ENCODE results near the gene GLDC. TPM values are rescaled to one million over a fixed set of nuclear protein-coding genes. Genes with fewer than 3 reads are reported as not detected.
"Not testable (repeated sequence)": the region's sequence is repeated elsewhere in the genome, so short reads cannot be mapped to it uniquely, and the experiment has no call there.

Gene GLDC
- 0.66 TPM for polyA plus RNA-seq (2013, experiment 1 of 2; ENCODE audit: insufficient read length)
- 0.16 TPM for polyA plus RNA-seq (2013, experiment 2 of 2; ENCODE audit: insufficient read length)

DNA sequence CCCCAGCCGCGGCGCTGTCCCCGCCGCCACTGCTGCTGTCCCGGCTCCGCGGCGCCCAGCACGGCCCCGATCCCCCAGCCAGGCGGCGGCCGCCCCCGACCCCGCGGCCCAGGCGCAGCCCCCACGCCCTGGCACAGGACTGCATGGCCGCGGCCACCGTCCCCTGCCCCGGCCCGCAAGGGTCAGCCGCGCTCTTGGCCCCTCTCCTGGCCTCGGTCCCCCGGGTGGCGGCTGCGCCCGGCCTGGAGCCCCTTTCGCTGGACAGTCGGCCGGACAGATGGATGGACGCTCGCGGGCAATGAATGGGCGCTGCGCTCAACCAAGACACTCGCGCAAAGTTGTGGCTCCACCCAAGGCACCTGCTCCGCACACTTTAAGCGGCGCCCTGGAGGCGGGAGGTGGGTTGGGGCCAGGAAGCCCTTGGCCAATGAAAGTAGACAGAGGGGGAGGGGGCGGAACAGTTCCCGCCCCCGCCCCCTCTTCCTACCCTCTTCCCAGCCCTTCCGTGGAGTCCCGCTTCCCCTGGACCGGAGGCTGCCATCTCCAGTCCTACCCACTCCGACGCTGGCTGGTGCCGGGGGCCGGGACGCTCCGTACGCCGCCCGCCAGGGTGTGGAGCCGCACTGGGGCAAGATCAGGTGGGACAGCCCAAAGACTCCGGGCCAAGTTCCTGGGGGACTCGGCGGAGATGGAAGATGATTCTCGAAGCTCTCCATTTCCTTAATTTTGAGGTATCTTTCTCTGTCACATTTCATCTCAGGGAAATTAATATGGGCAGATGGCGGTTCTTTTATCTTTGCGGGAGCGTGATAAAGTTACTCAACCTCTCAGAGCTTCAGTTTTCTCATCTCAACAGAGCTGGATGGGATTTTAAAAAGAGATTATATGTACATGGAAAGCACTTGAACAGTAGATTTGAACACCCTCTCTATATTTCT lies at the start of gene GLDC:
Gene GLDC, minus strand, starts transcription at position 375 of the 938 bp plus-strand sequence. Its CDS starts 230 bp downstream, at position 145.
- no peak for DNase-seq

DNA sequence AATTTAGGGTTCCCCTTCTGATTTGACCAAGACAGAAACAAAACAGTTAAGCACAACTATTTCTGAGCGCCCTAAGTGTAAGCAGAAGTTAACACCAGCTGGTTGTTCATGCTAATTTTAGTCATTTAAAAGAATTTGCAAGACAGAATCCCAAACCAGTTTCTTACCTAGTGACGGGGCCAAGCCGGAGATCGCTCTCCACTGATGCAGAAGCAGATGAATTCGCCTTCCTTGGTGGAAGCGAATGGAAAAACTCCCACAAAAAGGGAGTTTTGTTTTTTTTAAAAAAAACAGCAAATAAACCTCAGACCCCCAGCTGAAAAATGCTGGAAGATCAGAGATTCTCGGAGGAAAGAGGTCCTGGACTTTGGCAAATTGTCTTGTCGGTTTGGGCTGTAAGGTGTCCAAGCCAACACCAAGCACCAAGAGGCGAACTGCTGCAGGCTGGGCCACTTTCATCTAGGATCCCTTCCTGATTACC lies 47.4 kb upstream of the GLDC start:
- DNase-seq = no peak

DNA sequence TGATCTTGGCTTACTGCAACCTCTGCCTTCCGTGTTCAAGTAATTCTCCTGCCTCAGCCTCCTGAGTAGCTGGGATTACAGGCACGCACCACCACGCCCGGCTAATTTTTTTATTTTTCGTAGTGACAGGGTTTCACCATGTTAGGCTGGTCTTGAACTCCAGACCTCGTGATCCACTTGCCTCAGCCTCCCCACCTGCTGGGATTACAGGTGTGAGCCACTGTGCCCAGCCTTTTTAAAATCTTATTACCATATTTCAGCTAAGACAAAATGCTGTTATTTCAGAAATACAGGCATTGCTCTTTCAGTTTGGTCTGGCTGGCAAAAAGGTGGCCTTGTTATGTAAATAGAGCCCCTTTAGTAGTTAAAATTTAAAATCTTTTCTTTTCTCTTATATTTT lies 46.9 kb upstream of the GLDC start:
- no peak for DNase-seq

GRCh38 chr9:6690675-6691070 lies 45.1 kb upstream of the GLDC start:
- not testable (repeated sequence) for DNase-seq

- no peak for DNase-seq
These were observed 44.6 kb upstream of the GLDC start for GRCh38 chr9:6689893-6690674.

- DNase-seq = no peak
These were observed 41.7 kb upstream of the GLDC start for GRCh38 chr9:6687180-6687579.

DNA sequence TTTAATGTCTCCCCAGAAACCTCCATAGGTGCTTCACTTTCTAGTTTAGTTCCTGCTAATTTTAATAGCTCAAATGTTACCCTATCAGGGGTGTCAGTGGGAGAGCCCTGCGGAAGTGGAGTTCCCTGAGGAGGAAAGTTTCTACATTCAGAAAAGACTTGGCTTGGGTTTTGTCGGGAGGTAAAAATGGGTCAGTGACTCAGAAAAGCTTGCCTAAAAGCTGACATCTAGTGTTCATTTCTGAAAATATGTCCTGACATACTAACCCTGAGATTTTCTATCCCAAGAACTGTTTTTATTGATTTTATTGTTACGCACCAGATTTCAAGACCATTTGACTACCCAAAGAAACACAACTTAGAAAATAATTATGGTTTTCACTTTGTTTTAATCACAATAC lies 40.9 kb upstream of the GLDC start:
- peak; percentile 15 for DNase-seq

- DNase-seq = no peak
These were observed 36.5 kb upstream of the GLDC start for GRCh38 chr9:6681957-6682501.

GRCh38 chr9:6681147-6681956 lies 35.8 kb upstream of the GLDC start:
- peak; percentile 97 for DNase-seq

GRCh38 chr9:6680797-6681146 lies 35.2 kb upstream of the GLDC start:
- no peak for DNase-seq

- no peak for DNase-seq
These were observed 32.3 kb upstream of the GLDC start for GRCh38 chr9:6677803-6678202.

- no peak for DNase-seq
These were observed 30.9 kb upstream of the GLDC start for GRCh38 chr9:6676254-6676921.

DNA sequence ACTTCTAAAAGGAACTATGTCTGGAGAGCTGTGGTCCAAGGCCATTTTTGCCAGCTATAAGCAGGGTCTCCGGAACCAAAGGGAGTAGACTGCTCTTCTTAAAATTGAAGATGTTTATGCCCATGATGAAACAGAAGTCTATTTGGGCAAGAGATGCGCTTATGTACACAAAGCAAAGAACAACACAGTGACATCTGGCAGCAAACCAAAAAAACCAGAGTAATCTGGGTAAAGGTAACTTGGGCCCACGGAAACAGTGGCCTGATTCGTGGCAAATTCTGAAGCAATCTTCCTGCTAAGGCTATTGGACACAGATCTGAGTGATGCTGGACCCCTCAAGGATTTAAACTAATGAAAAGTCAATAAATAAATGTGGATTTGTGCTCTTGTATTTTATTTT lies 29.7 kb upstream of the GLDC start:
- DNase-seq = no peak

- no peak for DNase-seq
These were observed 27.9 kb upstream of the GLDC start for GRCh38 chr9:6673326-6674025.

- DNase-seq = no peak
These were observed 26.6 kb upstream of the GLDC start for GRCh38 chr9:6672118-6672517.

DNA sequence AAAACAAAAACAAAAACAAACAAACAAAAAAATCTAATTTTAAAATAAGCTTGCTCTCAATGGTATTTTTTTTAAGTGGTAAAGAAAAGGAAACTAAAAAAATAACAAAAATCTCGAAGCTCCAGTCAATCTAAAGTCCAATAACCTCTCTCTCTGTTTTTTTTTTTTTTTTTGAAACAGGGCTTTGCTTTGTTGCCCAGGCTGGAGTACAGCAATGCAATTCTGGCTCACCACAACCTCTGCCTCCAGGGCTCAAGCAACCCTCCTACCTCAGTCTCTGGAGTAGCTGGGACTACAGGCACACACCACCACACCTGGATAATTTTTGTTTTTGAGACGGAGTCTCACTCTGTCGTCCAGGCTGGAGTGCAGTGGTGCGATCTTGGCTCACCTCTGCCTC lies 25.9 kb upstream of the GLDC start:
- no peak for DNase-seq

- no peak for DNase-seq
These were observed 24.4 kb upstream of the GLDC start for GRCh38 chr9:6669881-6670280.

GRCh38 chr9:6667633-6668280 lies 22.2 kb upstream of the GLDC start:
- DNase-seq = peak; percentile 28

GRCh38 chr9:6667080-6667479 lies 21.6 kb upstream of the GLDC start:
- DNase-seq = no peak

- DNase-seq = no peak
These were observed 20.1 kb upstream of the GLDC start for GRCh38 chr9:6665628-6666027.
